Activated naive CD4-positive, alpha-beta T cell treated with anti-CD3 and anti-CD28 coated beads for 36 hours (primary cell): Measurements from ENCODE around the gene ELOVL5. TPM values are rescaled to one million over a fixed set of nuclear protein-coding genes. Genes with fewer than 3 reads are reported as not detected.
"Not testable (repeated sequence)": the region's sequence is repeated elsewhere in the genome, so short reads cannot be mapped to it uniquely, and the experiment has no call there.

Experiments
- CTCF ChIA-PET: fragments of 350-600 bp; sonication (Branson Sonifier 250); formaldehyde crosslinking; loops from one replicate; lab custom pipeline; 2021; ENCODE audit warnings: antibody characterized with exemption; lab: Charles Lee
- DNase-seq: peaks from one replicate; pipeline ENCODE4 v3.0.0-alpha.2; 2020
- H3K27ac Mint-ChIP-seq: one replicate; pipeline ENCODE4 v1.8.0; 2021; ENCODE audit warnings: mild to moderate bottlenecking, mixed read lengths
- H3K27me3 Mint-ChIP-seq: one replicate; pipeline ENCODE4 v1.8.0; 2021; ENCODE audit warnings: low read depth, mixed read lengths
- H3K36me3 Mint-ChIP-seq: one replicate; pipeline ENCODE4 v1.8.0; 2021; ENCODE audit warnings: low read depth, mixed read lengths
- H3K4me1 Mint-ChIP-seq: one replicate; pipeline ENCODE4 v1.8.0; 2021; ENCODE audit warnings: low read depth, mixed read lengths
- H3K4me3 Mint-ChIP-seq: one replicate; pipeline ENCODE4 v1.8.0; 2021; ENCODE audit warnings: mild to moderate bottlenecking, moderate library complexity, mixed read lengths
- H3K9me3 Mint-ChIP-seq: one replicate; pipeline ENCODE4 v1.8.0; 2021; ENCODE audit warnings: mixed read lengths
- intact Hi-C: fragments of 100-400 bp; cut with micrococcal nuclease; formaldehyde crosslinking; loops from one replicate; pipeline ENCODE4 v1.15.1; 2023
- total RNA-seq, 2 experiments: library from RNA; stranded (reverse); gene quantifications; one replicate each; pipeline ENCODE4 v1.2.3, GENCODE V29; 2021

The ELOVL5 gene
- total RNA-seq, 2 experiments from 2014 or later, result 132 to 136 TPM

DNA sequence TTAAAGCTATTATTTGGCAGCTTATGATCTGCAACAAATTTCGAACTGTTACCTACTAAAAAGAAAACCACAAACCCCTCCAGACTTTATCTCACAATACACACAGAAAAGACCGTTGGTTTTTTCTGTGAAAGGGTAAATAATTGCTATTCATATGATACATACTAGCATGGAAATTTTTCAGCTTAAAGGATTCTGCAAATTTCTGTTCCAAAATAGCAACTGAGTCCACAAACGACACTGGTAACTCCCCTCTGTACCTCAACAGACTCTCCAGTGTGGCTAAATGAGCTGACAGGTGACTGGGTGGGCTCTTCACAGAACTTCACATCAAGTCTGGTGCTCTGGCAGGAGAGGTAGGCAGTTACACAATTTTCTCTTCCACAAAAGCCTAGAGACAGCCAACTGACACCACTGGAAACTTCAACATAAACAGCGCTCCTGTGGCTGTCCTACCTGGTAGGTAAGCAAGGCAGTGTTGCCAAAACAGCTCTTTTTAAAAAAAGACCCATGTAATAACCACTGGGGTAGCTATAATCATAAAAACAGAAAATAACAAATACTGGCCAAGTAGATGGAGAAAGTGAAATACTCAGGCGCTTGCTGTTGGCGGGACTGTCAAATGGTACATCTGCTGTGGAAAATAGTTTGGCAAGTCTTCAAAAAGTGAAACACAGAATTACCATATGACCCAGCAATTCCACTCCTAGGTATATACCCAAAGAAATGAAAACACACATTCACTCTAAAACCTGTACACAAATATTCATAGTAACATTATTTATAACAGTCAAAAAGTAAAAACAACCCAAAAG lies 37.8 kb downstream of the ELOVL5 start:
- CTCF ChIA-PET, result interaction anchor here (1.0 to 1.7 kb wide), 3 partner anchors 11 to 100 kb away, joined by 3 read pairs; no protein-coding TSS in a partner anchor
- intact Hi-C loops, result no loop called here
- Mint-ChIP-seq H3K9me3 (no peaks in the 10 kb centered on the region), H3K36me3 (peaks cover 8% of the 10 kb centered on the region), H3K27me3 (no peaks in the 10 kb centered on the region), H3K4me1 (peaks cover 92% of the 10 kb centered on the region), H3K4me3 (no peak overlapping the region), H3K27ac (peak overlapping the region; percentile 19)
- no peak for DNase-seq

DNA sequence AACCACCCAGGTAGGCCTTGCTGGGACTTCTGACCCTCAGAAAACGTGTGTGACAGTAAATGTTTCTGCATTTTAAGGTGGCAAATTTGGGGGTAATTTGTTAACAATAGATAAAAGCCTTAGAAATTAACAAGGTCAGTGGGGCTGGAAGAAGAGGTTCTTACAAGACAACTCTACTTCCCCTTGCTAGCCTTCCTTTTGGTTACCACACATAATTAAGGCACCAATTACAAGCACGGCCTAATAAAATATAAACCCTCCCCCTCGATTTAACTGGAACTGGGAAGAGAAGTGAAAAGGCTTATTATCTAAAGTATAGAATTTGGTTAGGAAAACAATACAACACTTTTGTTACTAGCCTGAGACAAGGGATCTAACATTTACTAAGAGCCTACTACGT lies 38.8 kb downstream of the ELOVL5 start:
- intact Hi-C loops, result loop anchor here (5.0 to 10.0 kb wide), 5 partner anchors 313 to 915 kb away; partner anchors contain the start of genes GSTA4, LRRC1 and TRAM2
- H3K4me3 Mint-ChIP-seq, result no peak overlapping the region
- H3K9me3 Mint-ChIP-seq, result no peaks in the 10 kb centered on the region
- H3K27ac Mint-ChIP-seq, result no peak overlapping the region
- H3K27me3 Mint-ChIP-seq, result no peaks in the 10 kb centered on the region
- DNase-seq, result no peak
- H3K4me1 Mint-ChIP-seq, result peaks cover 84% of the 10 kb centered on the region
- CTCF ChIA-PET, result interaction anchor here (0.6 to 1.7 kb wide), 6 partner anchors 9 to 101 kb away, joined by 3 to 4 read pairs (median 3); no protein-coding TSS in a partner anchor
- H3K36me3 Mint-ChIP-seq, result peaks cover 8% of the 10 kb centered on the region

DNA sequence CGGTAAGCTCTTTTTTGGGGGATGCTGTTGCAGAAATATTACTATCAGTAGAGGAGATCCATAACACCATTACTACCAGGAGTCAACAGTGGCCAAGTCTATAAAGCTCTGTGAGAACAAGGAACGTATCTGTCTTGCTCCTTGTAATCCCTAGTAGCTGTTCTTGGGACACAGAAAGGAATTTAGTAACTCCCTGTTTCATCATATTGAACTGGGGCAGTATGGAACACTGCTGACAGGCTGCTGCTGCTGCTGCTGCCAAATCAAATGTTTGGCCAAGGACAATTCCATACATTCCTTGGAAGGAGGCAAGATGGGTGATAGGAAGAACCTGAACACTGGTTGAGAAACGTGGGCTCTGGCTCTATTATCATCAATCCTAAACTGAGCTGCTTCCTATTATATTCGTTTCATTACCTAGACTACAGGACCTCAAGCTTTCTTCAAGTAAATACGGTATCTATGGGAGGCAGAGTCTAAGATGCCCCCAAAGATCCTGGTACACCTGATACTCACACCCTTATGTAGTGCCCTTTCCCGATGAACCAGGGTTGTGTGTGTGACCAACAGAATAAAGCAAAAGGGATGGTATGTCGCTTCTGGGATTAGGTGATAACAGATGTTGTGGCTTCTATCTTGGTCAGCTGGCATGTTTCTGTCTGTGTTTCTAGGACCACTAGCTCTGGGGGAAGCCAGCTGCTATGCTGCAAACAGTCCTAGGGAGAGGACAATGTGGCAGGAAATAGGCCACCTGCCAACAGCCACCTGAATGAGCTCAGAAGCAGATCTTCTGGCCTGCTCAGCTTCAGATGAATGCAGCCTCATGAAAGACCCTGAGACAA lies 39.5 kb downstream of the ELOVL5 start:
- Mint-ChIP-seq H3K36me3 (peaks cover 8% of the 10 kb centered on the region), H3K4me1 (peaks cover 80% of the 10 kb centered on the region), H3K4me3 (no peak overlapping the region), H3K27ac (no peak overlapping the region), H3K9me3 (no peaks in the 10 kb centered on the region), H3K27me3 (no peaks in the 10 kb centered on the region)
- CTCF ChIA-PET, result interaction anchor here (0.6 to 1.7 kb wide), 6 partner anchors 10 to 102 kb away, joined by 3 to 4 read pairs (median 3); no protein-coding TSS in a partner anchor
- DNase-seq, result no peak
- intact Hi-C loops, result loop anchor here (5.0 to 10.0 kb wide), 5 partner anchors 312 to 914 kb away; partner anchors contain the start of genes GSTA4, LRRC1 and TRAM2

DNA sequence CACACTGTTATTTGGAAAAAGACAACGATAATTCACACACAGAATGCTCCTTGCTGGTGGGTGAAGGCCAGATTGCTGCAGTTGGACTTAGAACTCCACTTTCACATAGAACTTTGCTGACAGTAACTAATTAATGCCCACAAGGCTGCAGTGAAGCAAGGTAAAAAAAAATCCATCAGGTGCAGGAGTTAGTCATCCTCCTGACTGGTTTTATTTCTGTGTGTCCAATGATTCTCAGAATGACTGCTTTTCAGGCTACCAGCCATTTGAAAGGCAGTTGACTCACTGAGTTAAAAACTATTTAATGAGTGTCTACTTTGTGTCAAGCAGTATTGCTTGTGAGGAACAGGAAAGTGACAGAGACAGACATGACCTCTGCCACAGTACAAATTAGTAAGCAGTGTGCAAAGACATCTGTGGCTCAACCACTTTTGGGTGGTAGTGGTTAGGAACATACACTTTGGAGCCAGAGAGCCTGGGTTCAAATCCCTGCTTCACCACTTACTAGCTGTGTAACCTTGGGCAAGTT lies 41.9 kb downstream of the ELOVL5 start:
- peaks cover 8% of the 10 kb centered on the region for H3K36me3 Mint-ChIP-seq
- no peaks in the 10 kb centered on the region for H3K27me3 Mint-ChIP-seq
- peak overlapping the region; percentile 81 for H3K27ac Mint-ChIP-seq
- no peaks in the 10 kb centered on the region for H3K9me3 Mint-ChIP-seq
- no peak overlapping the region for H3K4me3 Mint-ChIP-seq
- peaks cover 81% of the 10 kb centered on the region for H3K4me1 Mint-ChIP-seq
- CTCF ChIA-PET, result interaction anchor here (0.7 to 1.1 kb wide), 2 partner anchors 177 to 240 kb away, joined by 3 read pairs; no protein-coding TSS in a partner anchor
- intact Hi-C loops, result loop anchor here (1.0 to 10.0 kb wide), 17 partner anchors 8 to 1146 kb away; partner anchors contain the start of genes FBXO9, GSTA4, LRRC1 and TRAM2
- DNase-seq, result peak; percentile 82

DNA sequence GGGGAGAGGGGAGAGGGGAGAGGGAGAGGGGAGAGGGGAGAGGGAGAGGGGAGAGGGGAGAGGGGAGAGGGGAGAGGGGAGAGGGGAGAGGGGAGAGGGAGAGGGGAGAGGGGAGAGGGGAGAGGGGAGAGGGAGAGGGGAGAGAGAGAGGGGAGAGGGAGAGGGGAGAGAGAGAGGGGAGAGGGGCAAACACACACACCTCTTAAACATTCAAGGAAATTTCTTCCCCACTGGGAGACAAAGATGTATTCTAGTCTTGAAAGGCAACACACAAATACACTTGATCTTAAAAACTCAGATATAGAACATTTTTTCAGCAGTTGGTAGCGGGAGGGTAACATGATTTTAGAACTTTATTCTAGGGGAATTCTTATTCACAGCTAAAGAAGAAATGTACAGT lies 42.5 kb downstream of the ELOVL5 start:
- intact Hi-C loops, result loop anchor here (2.0 to 10.0 kb wide), 9 partner anchors 65 to 1145 kb away; partner anchors contain the start of genes FBXO9, GSTA4, LRRC1 and TRAM2
- not testable (repeated sequence) for H3K36me3 Mint-ChIP-seq, H3K27me3 Mint-ChIP-seq, DNase-seq, H3K9me3 Mint-ChIP-seq, H3K4me3 Mint-ChIP-seq
- Mint-ChIP-seq H3K27ac (peak overlapping the region; percentile 81), H3K4me1 (peaks cover 83% of the 10 kb centered on the region)
- CTCF ChIA-PET, result interaction anchor here (1.1 kb wide), 1 partner anchor 178 kb away, joined by 3 read pairs; no protein-coding TSS in a partner anchor

DNA sequence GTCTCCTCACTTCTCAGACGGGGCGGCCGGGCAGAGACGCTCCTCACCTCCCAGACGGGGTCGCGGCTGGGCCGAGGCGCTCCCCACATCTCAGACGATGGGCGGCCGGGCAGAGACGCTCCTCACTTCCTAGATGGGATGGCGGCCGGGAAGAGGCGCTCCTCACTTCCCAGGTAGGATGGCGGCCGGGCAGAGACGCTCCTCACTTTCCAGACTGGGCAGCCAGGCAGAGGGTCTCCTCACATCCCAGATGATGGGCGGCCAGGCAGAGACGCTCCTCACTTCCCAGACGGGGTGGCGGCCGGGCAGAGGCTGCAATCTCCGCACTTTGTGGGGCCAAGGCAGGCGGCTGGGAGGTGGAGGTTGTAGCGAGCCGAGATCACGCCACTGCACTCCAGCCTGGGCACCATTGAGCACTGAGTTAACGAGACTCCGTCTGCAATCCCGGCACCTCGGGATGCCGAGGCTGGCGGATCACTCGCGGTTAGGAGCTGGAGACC lies 43.2 kb downstream of the ELOVL5 start:
- DNase-seq, H3K9me3 Mint-ChIP-seq, H3K36me3 Mint-ChIP-seq, H3K27me3 Mint-ChIP-seq, H3K27ac Mint-ChIP-seq, CTCF ChIA-PET, H3K4me3 Mint-ChIP-seq: not testable (repeated sequence)
- intact Hi-C loops, result loop anchor here (2.0 to 10.0 kb wide), 9 partner anchors 65 to 1145 kb away; partner anchors contain the start of genes FBXO9, GSTA4, LRRC1 and TRAM2
- peaks cover 82% of the 10 kb centered on the region for H3K4me1 Mint-ChIP-seq

DNA sequence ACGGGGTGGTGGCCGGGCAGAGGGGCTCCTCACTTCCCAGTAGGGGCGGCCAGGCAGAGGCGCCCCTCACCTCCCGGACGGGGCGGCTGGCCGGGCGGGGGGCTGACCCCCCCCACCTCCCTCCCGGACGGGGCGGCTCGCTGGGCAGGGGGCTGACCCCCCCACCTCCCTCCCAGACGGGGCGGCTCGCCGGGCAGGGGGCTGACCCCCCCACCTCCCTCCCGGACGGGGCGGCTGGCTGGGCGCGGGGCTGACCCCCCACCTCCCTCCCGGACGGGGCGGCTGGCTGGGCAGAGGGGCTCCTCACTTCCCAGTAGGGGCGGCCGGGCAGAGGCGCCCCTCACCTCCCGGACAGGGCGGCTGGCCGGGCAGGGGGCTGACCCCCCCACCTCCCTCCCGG lies 43.8 kb downstream of the ELOVL5 start:
- H3K36me3 Mint-ChIP-seq, CTCF ChIA-PET, H3K27me3 Mint-ChIP-seq, H3K4me3 Mint-ChIP-seq, H3K9me3 Mint-ChIP-seq, DNase-seq, H3K27ac Mint-ChIP-seq: not testable (repeated sequence)
- H3K4me1 Mint-ChIP-seq, result peaks cover 82% of the 10 kb centered on the region
- intact Hi-C loops, result loop anchor here (5.0 to 10.0 kb wide), 5 partner anchors 308 to 910 kb away; partner anchors contain the start of genes GSTA4, LRRC1 and TRAM2

DNA sequence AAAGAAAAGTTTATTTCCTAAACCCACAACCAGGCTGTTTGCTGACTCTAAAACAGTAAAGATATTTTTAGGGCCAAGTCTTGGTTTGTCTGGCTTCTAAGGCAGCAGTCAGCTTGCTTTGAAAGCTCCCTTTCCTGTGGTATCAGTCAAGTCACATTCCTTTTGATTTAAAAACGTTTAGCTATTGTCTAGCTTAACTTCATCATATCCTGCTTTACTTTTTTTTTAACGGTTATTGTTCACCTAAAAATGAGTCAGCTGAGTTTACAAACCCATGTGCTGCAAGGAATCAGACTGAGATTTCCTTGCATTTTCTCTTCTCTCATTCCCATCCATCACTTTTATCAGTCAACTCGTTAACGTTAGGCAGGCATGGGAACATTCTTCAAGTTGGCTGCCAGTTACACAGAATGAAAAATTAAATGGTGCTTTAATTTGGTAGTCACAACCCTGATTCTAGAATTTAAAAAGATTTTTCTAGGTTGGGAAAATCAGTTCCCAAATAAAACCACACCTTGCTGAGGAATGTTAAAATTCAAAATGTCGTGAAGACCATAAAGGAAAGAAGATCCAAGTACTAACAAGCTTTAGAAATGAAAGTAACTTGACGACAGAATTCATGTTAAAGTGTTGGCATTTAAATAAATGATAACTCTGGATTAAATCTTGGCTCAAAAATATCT lies 45.9 kb downstream of the ELOVL5 start:
- Mint-ChIP-seq H3K27me3 (no peaks in the 10 kb centered on the region), H3K4me1 (peaks cover 76% of the 10 kb centered on the region), H3K4me3 (peak overlapping the region; percentile 28), H3K36me3 (no peaks in the 10 kb centered on the region), H3K27ac (peak overlapping the region; percentile 48), H3K9me3 (no peaks in the 10 kb centered on the region)
- CTCF ChIA-PET, result interaction anchor here (0.7 to 2.0 kb wide), 2 partner anchors 9 to 45 kb away, joined by 3 to 8 read pairs; no protein-coding TSS in a partner anchor
- no peak for DNase-seq
- intact Hi-C loops, result loop anchor here (1.0 to 10.0 kb wide), 7 partner anchors 12 to 908 kb away; partner anchors contain the start of genes LRRC1 and TRAM2

DNA sequence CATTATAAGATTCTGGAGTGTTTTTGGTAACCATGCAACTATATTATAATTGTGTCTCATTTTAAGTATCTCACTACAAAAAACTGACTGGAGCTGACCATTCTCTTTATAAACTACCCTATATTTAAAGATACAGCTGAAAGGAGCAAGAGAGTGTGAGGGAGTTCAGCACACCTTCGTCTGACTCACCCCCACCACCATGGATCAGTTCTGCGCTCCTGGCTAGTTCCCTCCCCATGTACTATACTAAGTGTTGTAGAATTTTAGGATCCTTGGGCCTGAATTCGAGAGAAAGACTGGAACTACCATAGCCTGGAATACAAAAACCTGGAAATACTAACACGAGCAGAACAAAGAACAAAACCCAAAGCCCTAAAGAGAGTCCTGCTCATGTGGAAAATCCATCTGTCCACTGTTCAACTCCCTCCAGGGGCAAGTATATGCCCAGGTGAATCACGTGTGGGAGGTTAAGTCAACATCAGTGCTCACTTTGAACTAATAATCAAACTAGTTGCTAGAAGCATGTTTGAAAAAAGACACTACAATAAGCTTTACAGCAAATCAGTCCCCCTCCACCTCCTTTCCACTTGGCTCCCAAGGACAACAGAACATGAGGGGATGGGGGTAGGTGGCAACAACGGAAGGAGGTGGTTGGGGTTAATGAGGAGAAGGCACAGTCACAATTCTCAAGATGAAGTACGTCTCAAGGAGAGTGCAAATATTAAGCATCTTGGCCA lies 46.8 kb downstream of the ELOVL5 start:
- Mint-ChIP-seq H3K4me3 (no peak overlapping the region), H3K27ac (peak overlapping the region; percentile 71), H3K36me3 (no peaks in the 10 kb centered on the region), H3K4me1 (peaks cover 73% of the 10 kb centered on the region), H3K9me3 (no peaks in the 10 kb centered on the region), H3K27me3 (no peaks in the 10 kb centered on the region)
- CTCF ChIA-PET, result interaction anchor here (0.5 to 1.4 kb wide), 2 partner anchors 107 to 130 kb away, joined by 3 read pairs; no protein-coding TSS in a partner anchor
- no peak for DNase-seq
- intact Hi-C loops, result loop anchor here (1.0 to 10.0 kb wide), 7 partner anchors 11 to 907 kb away; partner anchors contain the start of genes LRRC1 and TRAM2
